ENCODE measurements around the gene ESR1. TPM values are rescaled to one million over a fixed set of nuclear protein-coding genes. Genes with fewer than 3 reads are reported as not detected.

Gene ESR1
- total RNA-seq, 2 experiments from 2014 or later = 0.10 TPM; not detected in 1

GRCh38 chr6:151784441-151785214 lies 22.9 kb upstream of the ESR1 start:
- no peak for DNase-seq
- ChIA-PET CTCF (no interaction called here), POLR2A (no interaction called here)
- no peaks in the 10 kb centered on the region for H3K27me3 Mint-ChIP-seq
- H3K27ac Mint-ChIP-seq = no peak overlapping the region
- H3K36me3 Mint-ChIP-seq = no peaks in the 10 kb centered on the region
- peaks cover 3% of the 10 kb centered on the region for H3K9me3 Mint-ChIP-seq
- no peak overlapping the region for H3K4me3 Mint-ChIP-seq
- intact Hi-C loops (cut with micrococcal nuclease) = no loop called here
- H3K4me1 Mint-ChIP-seq (ENCODE audit: low read depth) = no peaks in the 10 kb centered on the region

DNA sequence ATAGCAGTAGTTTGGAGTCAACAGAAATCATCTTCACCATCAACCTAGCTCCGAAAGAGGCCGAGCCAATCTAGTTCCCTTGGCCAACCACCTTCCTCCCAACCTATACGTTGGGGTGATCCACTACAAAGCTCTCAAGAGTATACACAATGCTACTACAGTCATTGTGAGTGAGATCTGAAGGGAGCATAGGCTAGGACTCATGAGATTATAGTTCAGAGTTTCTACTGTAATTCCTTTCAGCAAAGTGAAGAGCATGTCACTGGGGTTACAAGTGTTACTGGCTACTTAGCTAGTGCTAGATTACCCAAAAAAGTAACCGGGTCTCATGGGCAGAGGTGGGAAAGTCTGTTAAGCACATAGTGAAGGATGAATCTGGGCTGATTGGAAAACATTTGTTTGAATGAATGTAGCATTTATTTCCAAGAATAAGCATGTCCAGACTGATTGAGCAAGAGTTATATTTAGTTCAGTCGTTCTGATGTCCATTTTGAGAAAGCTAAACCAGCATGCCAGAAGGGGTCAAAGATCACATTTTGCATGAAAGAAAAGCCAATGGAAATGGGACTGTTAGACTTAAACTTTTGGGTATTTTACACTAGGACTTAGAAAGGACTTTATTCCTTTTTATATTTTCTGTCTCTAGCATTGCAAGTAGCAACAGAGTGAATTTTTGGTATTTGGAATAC lies 10.5 kb upstream of the ESR1 start:
- H3K36me3 Mint-ChIP-seq = no peaks in the 10 kb centered on the region
- POLR2A ChIA-PET = no interaction called here

GRCh38 chr6:151803743-151804142 lies 3.7 kb upstream of the ESR1 start:
- intact Hi-C loops (cut with micrococcal nuclease) = no loop called here
- Mint-ChIP-seq H3K4me1 (ENCODE audit: low read depth) (peaks cover 9% of the 10 kb centered on the region), H3K27ac (no peak overlapping the region), H3K4me3 (no peak overlapping the region), H3K27me3 (peaks cover 16% of the 10 kb centered on the region), H3K9me3 (no peaks in the 10 kb centered on the region), H3K36me3 (no peaks in the 10 kb centered on the region)
- CTCF ChIA-PET = no interaction called here
- POLR2A ChIA-PET = no interaction called here
- no peak for DNase-seq

More for the DNA sequence above, 10.5 kb upstream of the ESR1 start:
- Mint-ChIP-seq H3K27ac (no peak overlapping the region), H3K4me1 (ENCODE audit: low read depth) (no peaks in the 10 kb centered on the region), H3K27me3 (peaks cover 3% of the 10 kb centered on the region), H3K4me3 (no peak overlapping the region), H3K9me3 (peaks cover 2% of the 10 kb centered on the region)
- CTCF ChIA-PET = interaction anchor here (0.8 kb wide), 1 partner anchor 32 kb away, joined by 3 read pairs; no protein-coding TSS in a partner anchor
- intact Hi-C loops (cut with micrococcal nuclease) = no loop called here
- no peak for DNase-seq

GRCh38 chr6:151804585-151805285 lies 2.7 kb upstream of the ESR1 start:
- CTCF ChIA-PET = no interaction called here

DNA sequence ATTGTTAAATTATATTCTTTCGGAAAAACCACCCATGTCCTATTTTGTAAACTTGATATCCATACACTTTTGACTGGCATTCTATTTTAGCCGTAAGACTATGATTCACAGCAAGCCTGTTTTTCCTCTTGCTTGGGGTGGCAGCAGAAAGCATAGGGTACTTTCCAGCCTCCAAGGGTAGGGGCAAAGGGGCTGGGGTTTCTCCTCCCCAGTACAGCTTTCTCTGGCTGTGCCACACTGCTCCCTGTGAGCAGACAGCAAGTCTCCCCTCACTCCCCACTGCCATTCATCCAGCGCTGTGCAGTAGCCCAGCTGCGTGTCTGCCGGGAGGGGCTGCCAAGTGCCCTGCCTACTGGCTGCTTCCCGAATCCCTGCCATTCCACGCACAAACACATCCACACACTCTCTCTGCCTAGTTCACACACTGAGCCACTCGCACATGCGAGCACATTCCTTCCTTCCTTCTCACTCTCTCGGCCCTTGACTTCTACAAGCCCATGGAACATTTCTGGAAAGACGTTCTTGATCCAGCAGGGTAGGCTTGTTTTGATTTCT lies 2.1 kb upstream of the ESR1 start:
- peaks cover 9% of the 10 kb centered on the region for H3K4me1 Mint-ChIP-seq (ENCODE audit: low read depth)
- no peak overlapping the region for H3K4me3 Mint-ChIP-seq
- ChIA-PET CTCF (no interaction called here), POLR2A (no interaction called here)
- H3K27ac Mint-ChIP-seq = no peak overlapping the region
- H3K27me3 Mint-ChIP-seq = peaks cover 24% of the 10 kb centered on the region
- no peak for DNase-seq
- H3K9me3 Mint-ChIP-seq = no peaks in the 10 kb centered on the region
- intact Hi-C loops (cut with micrococcal nuclease) = no loop called here
- H3K36me3 Mint-ChIP-seq = no peaks in the 10 kb centered on the region

More at GRCh38 chr6:151804585-151805285, 2.7 kb upstream of the ESR1 start:
- Mint-ChIP-seq H3K27me3 (peaks cover 24% of the 10 kb centered on the region), H3K27ac (no peak overlapping the region), H3K36me3 (no peaks in the 10 kb centered on the region), H3K4me3 (no peak overlapping the region), H3K4me1 (ENCODE audit: low read depth) (peaks cover 9% of the 10 kb centered on the region), H3K9me3 (no peaks in the 10 kb centered on the region)
- DNase-seq = no peak
- intact Hi-C loops (cut with micrococcal nuclease) = no loop called here
- POLR2A ChIA-PET = no interaction called here

DNA sequence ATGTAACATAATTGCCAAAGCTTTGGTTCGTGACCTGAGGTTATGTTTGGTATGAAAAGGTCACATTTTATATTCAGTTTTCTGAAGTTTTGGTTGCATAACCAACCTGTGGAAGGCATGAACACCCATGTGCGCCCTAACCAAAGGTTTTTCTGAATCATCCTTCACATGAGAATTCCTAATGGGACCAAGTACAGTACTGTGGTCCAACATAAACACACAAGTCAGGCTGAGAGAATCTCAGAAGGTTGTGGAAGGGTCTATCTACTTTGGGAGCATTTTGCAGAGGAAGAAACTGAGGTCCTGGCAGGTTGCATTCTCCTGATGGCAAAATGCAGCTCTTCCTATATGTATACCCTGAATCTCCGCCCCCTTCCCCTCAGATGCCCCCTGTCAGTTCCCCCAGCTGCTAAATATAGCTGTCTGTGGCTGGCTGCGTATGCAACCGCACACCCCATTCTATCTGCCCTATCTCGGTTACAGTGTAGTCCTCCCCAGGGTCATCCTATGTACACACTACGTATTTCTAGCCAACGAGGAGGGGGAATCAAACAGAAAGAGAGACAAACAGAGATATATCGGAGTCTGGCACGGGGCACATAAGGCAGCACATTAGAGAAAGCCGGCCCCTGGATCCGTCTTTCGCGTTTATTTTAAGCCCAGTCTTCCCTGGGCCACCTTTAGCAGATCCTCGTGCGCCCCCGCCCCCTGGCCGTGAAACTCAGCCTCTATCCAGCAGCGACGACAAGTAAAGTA lies 547 bp upstream of the ESR1 start:
- H3K27ac Mint-ChIP-seq = no peak overlapping the region
- peaks cover 9% of the 10 kb centered on the region for H3K4me1 Mint-ChIP-seq (ENCODE audit: low read depth)
- intact Hi-C loops (cut with micrococcal nuclease) = loop anchor here (1.0 kb wide), 1 partner anchor 117 kb away; no protein-coding TSS in a partner anchor
- DNase-seq = peak; percentile 14
- no peaks in the 10 kb centered on the region for H3K36me3 Mint-ChIP-seq
- CTCF ChIA-PET = interaction anchor here (0.9 kb wide), 1 partner anchor 318 kb away, joined by 3 read pairs; no protein-coding TSS in a partner anchor
- peak overlapping the region; percentile 56 for H3K4me3 Mint-ChIP-seq
- POLR2A ChIA-PET = interaction anchor here (0.6 kb wide), 1 partner anchor 176 kb away, joined by 3 read pairs; no protein-coding TSS in a partner anchor
- no peaks in the 10 kb centered on the region for H3K9me3 Mint-ChIP-seq
- H3K27me3 Mint-ChIP-seq = peaks cover 26% of the 10 kb centered on the region

GRCh38 chr6:151808371-151809241 lies 1.1 kb downstream of the ESR1 start:
- Mint-ChIP-seq H3K27ac (no peak overlapping the region), H3K9me3 (no peaks in the 10 kb centered on the region), H3K36me3 (no peaks in the 10 kb centered on the region), H3K27me3 (peaks cover 26% of the 10 kb centered on the region), H3K4me3 (peak overlapping the region; percentile 68), H3K4me1 (ENCODE audit: low read depth) (peaks cover 9% of the 10 kb centered on the region)
- DNase-seq = no peak
- POLR2A ChIA-PET = no interaction called here
- intact Hi-C loops (cut with micrococcal nuclease) = no loop called here
- CTCF ChIA-PET = no interaction called here

DNA sequence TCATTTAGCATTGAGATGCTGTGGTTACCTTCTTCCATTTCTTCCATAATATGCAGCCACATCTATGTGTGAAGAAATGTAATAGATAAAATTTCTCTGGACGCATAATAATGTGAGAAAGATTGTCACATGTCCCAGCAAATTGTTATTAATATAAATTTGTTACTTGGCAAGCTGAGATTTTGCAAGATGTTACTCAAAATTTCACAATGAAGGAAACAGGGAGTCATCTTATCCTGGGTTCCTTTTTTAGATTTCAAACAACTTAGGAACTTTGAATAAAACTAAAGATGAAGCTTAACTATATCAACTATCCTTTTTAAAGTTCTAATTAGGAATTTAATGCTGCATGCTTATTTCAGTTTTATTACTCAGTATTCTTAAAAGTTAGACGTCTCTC lies 3.6 kb downstream of the ESR1 start:
- H3K27me3 Mint-ChIP-seq = peaks cover 23% of the 10 kb centered on the region

DNA sequence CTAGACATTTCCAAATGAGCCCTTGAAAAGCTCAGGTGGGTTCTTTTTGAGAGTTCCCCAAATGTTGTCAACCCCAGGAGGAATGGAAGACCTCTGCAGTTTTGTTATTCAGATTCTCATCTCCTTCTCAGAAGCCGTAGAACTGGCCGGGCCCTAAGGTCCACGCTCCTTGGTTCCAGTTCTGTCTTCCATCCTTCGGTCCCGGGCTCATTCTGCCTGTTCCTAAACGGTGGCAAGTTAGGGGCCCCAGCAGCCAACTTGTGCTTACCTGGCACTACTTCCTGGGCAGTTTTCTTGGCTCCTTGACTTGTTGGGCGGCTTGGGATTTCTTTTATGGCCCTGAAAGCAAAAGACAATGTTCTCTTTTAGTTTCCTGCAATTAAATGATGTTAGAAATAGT lies 6.4 kb downstream of the ESR1 start:
- H3K27ac Mint-ChIP-seq = no peak overlapping the region
- H3K4me1 Mint-ChIP-seq (ENCODE audit: low read depth) = no peaks in the 10 kb centered on the region
- H3K27me3 Mint-ChIP-seq = peaks cover 9% of the 10 kb centered on the region
- H3K4me3 Mint-ChIP-seq = no peak overlapping the region
- no peaks in the 10 kb centered on the region for H3K9me3 Mint-ChIP-seq
- H3K36me3 Mint-ChIP-seq = no peaks in the 10 kb centered on the region
- ChIA-PET POLR2A (no interaction called here), CTCF (no interaction called here)
- DNase-seq = no peak
- intact Hi-C loops (cut with micrococcal nuclease) = no loop called here

More for the DNA sequence above, 3.6 kb downstream of the ESR1 start:
- ChIA-PET CTCF (no interaction called here), POLR2A (no interaction called here)
- Mint-ChIP-seq H3K9me3 (no peaks in the 10 kb centered on the region), H3K36me3 (no peaks in the 10 kb centered on the region), H3K4me1 (ENCODE audit: low read depth) (peaks cover 9% of the 10 kb centered on the region), H3K27ac (no peak overlapping the region), H3K4me3 (no peak overlapping the region)
- intact Hi-C loops (cut with micrococcal nuclease) = no loop called here
- no peak for DNase-seq

DNA sequence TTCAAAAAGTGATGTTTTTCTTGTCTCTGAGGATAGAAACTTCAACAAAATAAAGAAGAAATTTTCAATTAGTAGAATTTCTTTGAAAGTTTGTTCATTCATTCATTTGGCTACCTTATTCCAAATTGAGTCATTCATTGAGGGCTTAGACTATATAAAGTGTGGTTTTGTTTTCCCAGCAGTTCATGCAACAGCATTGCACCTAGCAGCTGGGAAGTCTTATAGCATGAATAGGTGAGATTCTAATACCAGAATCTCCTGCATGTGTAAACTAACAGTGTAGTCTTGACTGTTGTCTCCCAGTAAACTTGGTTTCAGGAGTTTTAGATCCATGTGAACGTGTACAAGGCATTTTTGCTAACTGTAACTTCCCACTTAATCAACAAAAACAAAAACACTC lies 7.1 kb downstream of the ESR1 start:
- H3K4me1 Mint-ChIP-seq (ENCODE audit: low read depth) = no peaks in the 10 kb centered on the region
- POLR2A ChIA-PET = no interaction called here
- no peak overlapping the region for H3K27ac Mint-ChIP-seq
- no peaks in the 10 kb centered on the region for H3K36me3 Mint-ChIP-seq
- DNase-seq = no peak
- intact Hi-C loops (cut with micrococcal nuclease) = no loop called here
- H3K9me3 Mint-ChIP-seq = no peaks in the 10 kb centered on the region
- CTCF ChIA-PET = no interaction called here
- peaks cover 2% of the 10 kb centered on the region for H3K27me3 Mint-ChIP-seq
- H3K4me3 Mint-ChIP-seq = no peak overlapping the region

All from activated CD4-positive, alpha-beta memory T cell treated with anti-CD3 and anti-CD28 coated beads for 36 hours (primary cell).